DMS153 (cell line): ENCODE measurements around the gene SMYD3.

ENCODE experiments used
- DNase-seq: peaks from one replicate; lab custom pipeline; 2025; lab: John Stamatoyannopoulos, UW

SMYD3 gene

DNA sequence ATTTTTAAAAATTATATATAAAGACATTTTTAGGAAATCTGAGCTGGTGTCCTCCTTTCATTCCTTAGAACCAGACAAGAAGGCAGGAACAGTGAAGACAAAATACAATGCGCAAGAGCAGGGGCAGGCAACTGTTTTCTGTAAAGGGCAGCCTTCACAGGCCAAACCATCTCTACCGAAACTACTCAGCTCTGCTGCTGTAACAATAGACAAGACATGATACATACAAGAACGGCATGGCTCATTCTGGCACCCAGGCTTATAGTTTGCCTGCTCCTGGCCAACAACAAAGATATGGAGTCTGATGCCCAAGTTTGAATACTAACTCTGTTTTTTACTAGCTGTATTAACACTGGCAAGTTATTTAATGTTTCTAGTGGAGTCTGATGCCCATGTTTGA lies 232.0 kb downstream of the SMYD3 start:
- no peak for DNase-seq

DNA sequence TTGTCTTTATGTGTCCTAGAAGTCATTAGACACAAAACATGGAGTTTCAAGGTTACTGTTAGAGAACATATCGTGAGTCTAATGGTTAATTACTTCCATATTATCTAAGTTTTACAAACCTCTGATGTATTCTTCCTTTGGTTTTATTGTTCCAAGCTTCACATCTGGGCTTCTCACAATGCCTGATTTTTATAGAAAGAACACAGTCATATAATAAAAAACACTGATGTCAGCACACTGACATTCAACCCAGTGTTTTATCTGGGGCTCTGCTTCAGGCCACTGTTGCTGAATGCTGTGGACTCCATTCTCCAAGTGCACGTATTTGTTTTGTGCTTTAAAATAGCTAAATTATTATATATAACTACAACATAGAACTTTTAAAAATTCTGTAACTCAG lies 232.9 kb downstream of the SMYD3 start:
- DNase-seq, result no peak

DNA sequence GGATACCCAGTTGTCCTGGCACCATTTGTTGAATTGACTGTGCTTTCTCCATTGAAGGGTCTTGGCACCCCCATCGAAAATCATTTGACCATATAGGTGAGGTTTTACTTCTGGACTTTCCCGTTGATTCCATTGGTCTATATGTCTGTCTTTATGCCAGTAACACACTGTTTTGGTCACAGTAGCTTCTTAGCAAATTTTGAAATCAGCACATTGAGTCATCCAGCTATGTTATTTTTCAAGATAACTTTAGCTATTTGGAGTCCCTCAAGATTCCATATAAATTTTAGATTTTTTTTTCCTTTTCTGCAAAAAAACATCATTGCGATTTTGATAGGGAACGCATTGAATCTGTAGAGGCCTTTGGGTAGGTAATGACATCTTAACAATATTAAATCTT lies 235.6 kb downstream of the SMYD3 start:
- no peak for DNase-seq

DNA sequence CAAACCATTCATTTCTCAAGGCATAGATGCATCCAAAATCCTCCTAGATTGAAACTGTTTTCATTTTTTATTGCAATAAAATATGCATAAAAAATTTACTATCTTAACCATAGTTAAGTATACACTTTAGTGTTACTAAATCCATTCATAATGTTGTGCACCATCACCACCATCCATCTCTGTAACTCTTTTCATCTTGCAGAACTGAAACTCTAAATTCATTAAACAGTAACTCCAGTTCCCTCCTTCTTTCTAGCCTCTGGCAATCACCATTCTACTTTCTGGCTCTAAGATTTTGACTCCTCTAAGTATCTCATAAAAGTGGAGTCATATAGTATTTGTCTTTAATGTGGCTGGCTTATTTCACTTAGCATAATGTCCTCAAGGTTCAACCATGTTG lies 236.8 kb downstream of the SMYD3 start:
- DNase-seq, result no peak

DNA sequence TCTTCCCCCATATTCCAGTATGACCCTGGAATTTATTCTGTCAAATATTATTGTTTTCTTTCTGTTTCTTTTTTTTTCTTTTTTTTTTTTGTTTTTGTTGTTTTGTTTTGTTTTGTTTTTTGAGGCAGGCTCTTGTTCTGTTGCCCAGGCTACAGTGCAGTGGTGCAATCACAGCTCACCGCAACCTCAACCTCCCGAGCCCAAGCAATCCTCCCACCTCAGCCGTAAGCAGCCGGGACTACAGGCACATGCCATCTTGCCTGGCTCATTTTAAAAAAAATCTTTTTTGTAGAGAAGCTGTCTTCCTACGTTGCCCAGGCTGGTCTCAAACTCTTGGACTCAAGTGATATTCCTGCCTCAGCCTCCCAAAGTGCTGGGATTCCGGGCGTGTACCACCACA lies 237.6 kb downstream of the SMYD3 start:
- DNase-seq, result no peak

DNA sequence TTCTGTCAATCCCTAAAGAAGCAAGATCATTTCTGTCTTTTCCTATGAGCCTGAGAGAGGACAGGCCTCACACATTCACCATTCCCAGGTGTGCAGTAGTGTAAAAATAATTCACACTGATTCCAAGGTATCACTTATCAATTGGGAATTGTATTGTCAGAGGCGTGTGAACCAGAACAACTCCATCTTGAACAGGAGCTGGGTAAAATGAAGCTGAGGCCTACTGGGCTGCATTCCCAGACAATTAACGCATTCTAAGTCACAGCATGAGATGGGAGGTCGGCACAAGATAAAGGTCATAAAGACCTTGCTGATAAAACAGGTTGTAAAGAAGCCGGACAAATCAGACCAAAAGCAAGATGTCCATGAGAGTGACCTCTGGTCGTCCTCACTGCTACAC lies 239.2 kb downstream of the SMYD3 start:
- no peak for DNase-seq

DNA sequence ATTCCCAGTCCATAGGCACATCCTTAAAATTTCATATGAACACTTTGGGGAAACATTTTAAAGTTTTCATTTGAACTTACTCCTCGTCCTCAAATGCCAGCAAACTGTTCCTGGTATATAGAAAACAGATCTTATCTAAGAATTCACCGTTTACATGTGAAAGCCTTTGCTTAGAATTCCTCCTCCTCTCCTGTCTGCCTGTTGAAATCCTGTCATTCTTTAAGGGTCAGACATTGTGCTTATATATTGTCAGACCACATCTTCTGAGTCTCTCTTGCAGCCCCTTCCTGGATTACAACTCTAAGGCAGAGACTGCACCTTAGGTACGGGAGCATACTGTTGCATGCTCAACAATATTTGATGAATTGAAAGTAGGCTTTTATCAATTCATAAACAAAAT lies 239.7 kb downstream of the SMYD3 start:
- no peak for DNase-seq

DNA sequence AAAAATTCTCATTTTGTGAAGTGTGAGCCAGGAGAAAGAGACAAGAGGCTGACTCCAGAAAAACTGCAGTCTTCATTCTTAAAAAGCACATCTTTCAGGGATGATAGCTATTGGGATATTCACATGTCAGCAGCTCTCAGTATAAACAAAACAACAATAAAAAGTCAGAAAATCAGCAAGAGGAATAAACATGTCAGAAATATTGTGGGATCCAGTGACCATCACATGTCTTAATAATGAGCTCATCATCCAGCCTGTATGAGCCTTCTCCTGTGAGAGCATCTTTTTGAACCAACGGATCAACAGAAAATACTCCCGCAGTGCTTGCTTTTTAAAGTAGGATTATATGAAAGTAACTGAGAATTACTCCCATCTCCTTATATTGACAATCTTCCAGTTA lies 241.6 kb downstream of the SMYD3 start:
- DNase-seq, result no peak

DNA sequence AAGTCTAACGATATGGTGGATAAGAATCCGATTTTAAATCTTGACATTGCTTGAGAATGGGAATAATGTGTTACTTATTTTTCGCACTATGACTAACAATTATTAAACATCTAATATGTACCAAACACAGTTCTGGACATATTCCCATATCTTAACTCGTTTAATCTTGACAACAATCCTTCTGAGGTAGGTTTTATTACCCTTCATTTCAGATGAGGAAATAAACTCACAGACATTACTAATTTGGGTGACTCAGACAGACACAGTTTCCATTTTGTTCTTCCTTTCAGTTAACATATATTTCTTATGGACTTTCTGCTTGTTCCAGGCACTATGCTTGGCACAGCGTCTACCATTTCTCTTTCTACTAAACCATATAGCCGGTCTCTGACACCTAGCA lies 244.8 kb downstream of the SMYD3 start:
- no peak for DNase-seq

DNA sequence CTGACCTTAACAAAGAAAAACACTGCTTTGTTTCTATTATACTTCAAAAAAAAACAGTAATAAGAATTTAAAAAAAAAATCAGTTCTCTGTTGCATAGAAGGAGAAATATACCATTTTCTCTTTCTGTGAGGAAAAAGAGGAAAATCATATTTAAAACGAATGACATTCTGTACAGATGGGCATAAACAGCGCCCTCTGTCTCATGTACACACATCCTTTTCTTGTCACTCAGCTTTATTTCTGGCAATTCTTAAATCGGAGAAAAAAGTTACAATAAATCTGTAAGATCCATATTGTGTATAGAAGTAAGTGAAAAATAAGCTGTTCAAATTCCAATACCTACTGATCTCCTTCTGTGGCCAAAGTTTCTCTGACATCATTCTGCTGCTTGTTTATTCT lies 245.4 kb downstream of the SMYD3 start:
- no peak for DNase-seq

DNA sequence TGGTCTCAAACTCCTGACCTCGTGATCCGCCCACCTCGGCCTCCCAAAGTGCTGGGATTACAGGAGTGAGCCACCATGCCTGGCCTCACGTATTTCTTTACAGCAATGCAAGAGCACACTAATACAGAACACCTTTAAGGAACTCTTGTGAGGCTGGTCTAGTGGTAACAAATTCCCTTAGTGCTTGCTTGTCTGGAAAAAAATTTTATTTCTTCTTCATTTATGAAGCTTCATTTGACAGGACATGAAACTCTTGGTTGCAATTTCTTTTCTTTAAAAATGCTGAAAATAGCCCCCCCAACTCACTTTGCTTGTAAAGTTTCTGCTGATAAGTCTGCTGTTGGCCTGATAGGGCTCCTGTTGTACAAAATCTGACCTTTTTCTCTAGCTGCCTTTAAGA lies 248.8 kb downstream of the SMYD3 start:
- no peak for DNase-seq

DNA sequence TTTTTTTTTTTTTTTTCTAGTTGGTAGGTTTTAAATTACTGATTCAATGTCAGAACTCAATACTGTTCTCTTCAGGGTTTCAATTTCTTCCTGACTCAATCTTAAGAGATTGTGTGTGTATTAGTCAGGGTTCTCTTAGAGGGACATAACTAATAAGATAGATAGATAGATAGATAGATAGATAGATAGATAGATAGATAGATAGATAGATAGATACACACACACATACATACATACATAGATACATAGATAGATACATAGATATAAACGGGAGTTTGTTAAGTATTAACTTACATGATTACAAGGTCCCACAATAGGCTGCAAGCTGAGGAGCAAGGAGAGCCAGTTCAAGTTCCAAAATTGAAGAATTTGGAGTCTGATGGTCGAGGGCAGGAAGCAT lies 251.3 kb downstream of the SMYD3 start:
- DNase-seq, result no peak

DNA sequence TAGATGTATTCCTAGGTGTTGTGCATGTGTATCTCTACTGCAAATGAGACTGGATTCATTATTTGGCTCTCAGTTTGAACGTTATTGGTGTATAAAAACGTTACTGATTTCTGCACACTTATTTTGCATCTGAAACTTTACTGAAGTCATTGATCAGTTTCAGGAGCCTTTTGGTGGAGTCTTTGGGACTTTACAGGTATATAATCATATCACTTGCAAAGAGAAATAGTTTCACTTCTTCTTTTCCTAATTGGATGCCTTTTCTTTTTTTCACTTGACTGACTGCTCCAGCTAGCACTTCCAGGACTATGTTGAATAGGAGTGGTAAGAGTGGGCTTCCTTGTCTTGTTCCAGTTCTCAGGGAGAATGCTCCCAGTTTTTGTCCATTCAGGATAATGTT lies 252.2 kb downstream of the SMYD3 start:
- DNase-seq, result no peak

DNA sequence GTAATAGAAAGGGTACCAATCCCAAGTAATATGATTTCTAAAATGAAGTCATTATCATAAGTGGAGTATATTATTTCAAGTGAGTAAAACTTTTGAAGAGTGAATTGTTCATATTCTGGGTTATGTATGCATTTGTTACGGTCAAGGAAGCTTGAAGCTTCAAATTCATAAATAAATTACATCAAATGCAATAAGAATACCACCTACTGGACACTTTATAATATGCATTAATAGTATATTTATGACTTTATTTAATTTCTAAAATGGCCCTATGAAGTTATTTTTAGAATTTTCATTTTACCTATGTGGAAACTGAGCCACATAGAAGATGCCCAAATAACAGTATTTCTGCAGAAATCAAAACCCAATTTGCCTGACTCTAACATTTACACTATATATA lies 260.6 kb downstream of the SMYD3 start:
- no peak for DNase-seq

DNA sequence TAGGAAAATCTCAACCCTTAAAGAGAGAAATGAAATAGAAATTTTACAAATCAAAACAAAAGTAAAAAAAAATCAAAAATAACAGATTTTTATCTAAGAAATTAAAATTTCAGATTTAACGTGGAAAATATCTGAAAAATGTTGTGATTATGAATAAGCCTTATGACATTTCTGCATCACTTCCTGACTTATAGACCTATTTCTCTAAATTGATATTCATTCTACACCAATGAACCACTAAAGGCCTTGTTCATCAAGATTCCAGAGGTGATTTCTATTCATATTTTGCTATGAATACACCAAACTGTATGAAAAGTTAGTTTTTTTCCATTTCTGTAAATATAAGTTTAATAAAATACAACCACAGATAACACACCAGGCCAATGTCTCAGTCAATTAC lies 261.5 kb downstream of the SMYD3 start:
- DNase-seq, result no peak

DNA sequence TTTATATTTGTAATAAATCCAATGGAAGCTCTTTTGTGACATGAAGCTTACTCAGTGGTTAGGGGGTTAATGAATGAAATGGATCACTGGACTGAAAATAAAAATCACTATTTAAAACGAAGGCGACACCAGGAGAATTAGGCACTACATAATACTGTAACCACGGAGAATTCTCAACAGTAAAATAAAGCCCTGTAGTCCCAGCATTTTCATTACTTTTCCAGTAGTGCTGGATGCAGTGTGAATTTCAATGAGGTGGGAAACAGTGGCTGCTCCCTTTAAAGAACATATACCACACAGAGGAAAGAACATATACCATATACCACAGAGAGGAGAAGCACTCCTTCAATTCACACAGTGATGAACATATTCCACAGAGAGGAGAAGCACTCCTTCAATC lies 275.0 kb downstream of the SMYD3 start:
- no peak for DNase-seq

DNA sequence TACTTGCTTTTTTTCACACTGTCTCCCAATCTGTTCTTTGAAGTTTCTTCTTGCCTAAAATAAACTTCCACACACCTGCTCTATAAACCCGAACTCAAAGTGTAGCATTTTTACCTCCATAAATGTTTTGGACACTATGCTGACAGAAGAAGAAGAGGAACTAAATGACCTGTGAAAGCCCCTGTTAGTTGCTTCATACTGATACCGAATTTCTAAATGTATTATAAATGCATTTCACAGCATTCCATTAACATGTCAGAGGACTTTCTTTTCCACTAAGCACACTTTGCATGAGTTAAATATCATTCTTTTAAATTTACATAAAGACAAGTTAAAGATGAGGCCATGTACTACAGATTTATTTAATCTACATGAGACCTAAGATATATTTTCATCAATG lies 281.0 kb downstream of the SMYD3 start:
- DNase-seq, result no peak

DNA sequence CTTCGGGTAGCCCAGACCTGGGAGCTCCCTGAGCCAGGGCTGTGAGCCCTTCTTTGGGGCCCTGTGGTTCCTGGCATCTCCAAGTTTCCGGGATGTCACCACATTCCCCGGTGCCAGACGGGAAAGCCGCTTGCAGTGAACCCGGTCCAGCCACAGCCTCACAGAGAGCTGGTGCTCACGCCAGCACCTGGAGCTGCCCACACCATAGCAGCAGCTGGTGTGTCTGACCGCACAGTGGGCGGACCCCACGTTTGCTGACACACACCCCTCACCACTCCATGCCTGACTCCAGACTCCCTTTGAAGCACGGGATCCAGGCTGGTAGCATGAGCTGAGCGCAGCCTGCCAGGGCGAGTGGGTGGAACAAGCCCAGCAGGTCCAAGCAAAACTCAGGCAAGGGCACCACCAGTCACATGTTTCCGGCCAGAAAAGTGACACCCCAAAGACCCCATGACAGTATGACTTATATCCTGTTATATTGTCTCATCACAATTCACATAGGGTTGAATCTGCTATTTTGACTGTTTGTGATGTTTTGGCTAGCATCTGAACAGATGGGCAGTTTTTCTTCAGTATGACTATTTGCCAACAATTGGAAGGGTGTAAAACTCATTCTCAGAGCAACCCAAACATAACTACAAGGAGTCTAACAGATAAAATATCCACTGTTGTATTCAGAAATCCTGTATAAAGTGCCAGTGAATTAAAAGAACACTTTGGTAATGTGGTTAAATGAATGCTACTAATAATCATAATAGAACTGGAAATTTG lies 285.4 kb downstream of the SMYD3 start:
- DNase-seq, result no peak

DNA sequence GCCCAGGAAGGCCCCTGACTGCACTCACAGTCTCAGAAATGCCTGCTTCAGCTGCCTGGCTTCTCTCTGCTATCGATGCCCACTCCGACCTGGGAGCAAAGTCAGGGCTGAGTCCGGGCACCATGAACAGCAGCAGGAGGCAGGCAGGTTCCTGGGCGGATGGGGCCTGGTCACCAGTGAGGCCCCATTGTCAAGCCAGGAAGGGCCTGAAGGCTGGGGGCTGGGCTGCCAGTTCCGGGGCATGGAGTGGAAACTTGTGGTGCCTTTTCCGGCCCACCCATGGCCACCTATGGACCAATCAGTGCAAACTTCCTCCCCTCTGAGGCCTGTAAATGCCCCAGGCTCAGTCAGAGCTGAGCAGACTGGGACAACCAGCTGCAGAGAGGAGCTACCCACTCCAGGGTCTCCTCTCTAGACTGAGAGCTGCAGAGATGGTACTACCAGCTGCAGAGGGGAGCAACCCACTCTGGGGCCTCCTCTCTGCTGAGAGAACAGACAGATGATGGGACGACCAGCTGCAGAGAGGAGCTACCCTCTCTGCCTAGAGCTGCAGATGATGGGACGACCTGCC lies 286.5 kb downstream of the SMYD3 start:
- DNase-seq, result no peak

DNA sequence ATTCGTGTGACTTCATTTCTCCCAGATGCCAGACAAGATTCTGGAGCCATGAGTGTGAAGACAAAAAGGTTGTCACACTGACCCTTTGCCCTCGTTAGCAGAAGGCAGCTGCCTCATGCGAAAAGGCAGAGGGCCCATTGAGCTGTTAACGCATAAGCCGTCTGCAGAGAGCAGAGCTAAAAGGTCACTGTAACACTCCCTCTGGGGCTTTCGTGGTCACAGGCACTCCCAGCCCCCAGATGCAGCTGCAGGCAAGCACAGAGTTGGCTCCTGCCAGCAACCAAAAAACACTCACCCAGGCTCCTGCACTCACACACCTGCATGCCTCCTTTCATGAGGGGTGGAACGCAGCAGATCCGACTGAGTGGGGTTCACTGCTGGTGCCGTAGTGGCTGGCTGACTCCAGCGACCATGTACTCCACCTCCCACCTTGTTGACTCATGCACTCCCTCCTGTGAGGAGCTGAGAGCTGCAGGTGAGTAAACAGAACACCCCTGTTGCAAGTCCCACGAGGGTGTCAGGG lies 287.5 kb downstream of the SMYD3 start:
- DNase-seq, result peak; percentile 98

DNA sequence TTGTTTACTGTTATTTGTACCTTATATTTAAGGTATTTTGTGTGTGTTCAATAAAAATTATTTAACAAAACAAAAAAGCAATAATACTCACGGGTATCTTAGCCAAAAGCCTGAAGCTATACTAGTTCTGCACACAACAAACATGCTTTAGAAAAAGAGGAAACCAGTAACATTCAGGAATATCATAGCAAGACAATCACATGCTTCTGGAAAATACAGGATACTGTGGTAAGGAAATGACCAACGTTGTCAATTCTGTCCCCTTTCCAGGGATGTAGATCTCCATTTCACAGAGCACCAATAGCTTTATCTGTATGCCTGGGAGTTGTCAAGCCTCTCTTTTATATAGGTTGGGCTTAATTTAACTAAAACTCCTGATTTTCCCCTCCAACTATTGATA lies 288.4 kb downstream of the SMYD3 start:
- DNase-seq, result no peak

DNA sequence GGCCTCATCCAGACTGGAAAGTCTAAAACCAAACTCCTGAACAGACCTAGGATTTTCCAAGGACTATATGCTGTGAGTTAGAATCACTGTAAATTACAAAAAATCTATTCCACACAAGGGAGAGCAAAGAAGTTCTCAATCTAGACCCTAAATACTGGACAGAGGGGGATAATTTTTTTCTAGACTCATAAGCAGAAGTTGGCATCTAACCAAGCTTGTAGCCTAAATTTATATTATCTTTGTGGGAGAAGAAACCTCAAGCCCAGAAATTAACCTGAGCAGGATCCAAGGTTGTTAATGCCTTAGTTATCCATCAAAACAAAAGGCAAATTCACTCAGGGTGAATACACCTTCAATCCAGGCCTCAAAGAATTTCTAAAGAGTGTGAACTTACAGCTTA lies 290.2 kb downstream of the SMYD3 start:
- no peak for DNase-seq

DNA sequence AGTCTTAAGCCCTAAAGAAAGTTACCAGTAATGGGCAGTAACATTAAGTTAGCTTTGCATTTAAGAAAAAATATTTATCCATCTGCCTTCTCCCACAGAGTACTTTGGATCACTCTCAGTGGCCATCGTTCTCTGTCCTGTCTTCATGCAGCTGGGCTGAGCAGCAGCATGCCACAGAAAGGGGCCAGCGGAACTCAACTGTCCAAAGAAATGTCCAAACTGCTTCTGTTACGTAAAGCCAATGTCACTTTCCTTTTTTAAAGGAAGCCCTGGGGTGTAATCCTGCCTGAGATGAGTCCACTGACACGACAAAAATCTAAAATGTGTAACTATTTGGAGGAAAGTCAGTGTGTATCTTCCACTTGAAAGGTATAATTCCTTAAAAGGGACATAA lies 291.6 kb downstream of the SMYD3 start:
- no peak for DNase-seq
